OCI-LY1 (cell line): ENCODE data around the gene HIVEP2.

ENCODE experiments used
- H2AFZ ChIP-seq: fragments of 200-600 bp; sonication (generic), shearing (Covaris generic); 2 replicates; pipeline ENCODE4 v1.6.0; 2014; ENCODE audit warnings: antibody characterized with exemption, mild to moderate bottlenecking, low read length
- H3F3A ChIP-seq: fragments of 200-600 bp; sonication (generic), shearing (Covaris generic); 2 replicates; pipeline ENCODE4 v1.6.0; 2014; ENCODE audit warnings: mild to moderate bottlenecking, antibody characterized with exemption, low read length, moderate library complexity; ENCODE audit not compliant: insufficient read depth
- H3K27ac ChIP-seq: fragments of 200-600 bp; sonication (generic); 2 replicates; pipeline ENCODE4 v1.5.1; 2014; ENCODE audit warnings: low read length, mixed run types, mild to moderate bottlenecking, low read depth; ENCODE audit not compliant: poor library complexity, severe bottlenecking
- H3K27me3 ChIP-seq: fragments of 200-600 bp; sonication (generic); 2 replicates; pipeline ENCODE4 v1.6.0; 2014; ENCODE audit warnings: antibody characterized with exemption, mild to moderate bottlenecking, low read length, moderate library complexity; ENCODE audit not compliant: insufficient read depth
- H3K36me3 ChIP-seq: fragments of 200-600 bp; sonication (generic); 2 replicates; pipeline ENCODE4 v1.6.1; 2014; ENCODE audit warnings: mild to moderate bottlenecking, antibody characterized with exemption, low read length, moderate library complexity, mixed read lengths; ENCODE audit not compliant: insufficient read depth
- H3K4me1 ChIP-seq: fragments of 200-600 bp; sonication (generic); 2 replicates; pipeline ENCODE4 v1.5.1; 2014; ENCODE audit warnings: mild to moderate bottlenecking, low read length, moderate library complexity; ENCODE audit not compliant: insufficient read depth, severe bottlenecking
- H3K4me2 ChIP-seq: fragments of 200-600 bp; sonication (generic), shearing (Covaris generic); 2 replicates; pipeline ENCODE4 v1.6.1; 2014; ENCODE audit warnings: low read length
- H3K4me3 ChIP-seq: fragments of 200-600 bp; sonication (generic); 2 replicates; pipeline ENCODE4 v1.5.1; 2014; ENCODE audit warnings: low read length, low read depth, mild to moderate bottlenecking, mixed read lengths; ENCODE audit not compliant: poor library complexity, severe bottlenecking
- H3K79me2 ChIP-seq: fragments of 200-600 bp; shearing (Covaris generic); 2 replicates; pipeline ENCODE4 v1.6.1; 2016; ENCODE audit warnings: mixed run types, low read length, mixed read lengths; ENCODE audit not compliant: insufficient read depth
- H3K9ac ChIP-seq: fragments of 200-600 bp; sonication (generic), shearing (Covaris generic); 2 replicates; pipeline ENCODE4 v1.6.1; 2014; ENCODE audit warnings: mild to moderate bottlenecking, low read length, mixed read lengths
- H3K9me2 ChIP-seq: fragments of 200-600 bp; sonication (generic), shearing (Covaris generic); 2 replicates; pipeline ENCODE4 v1.6.1; 2014; ENCODE audit warnings: low read depth, mild to moderate bottlenecking, low read length, mixed read lengths
- H3K9me3 ChIP-seq: fragments of 200-600 bp; shearing (Covaris generic); 2 replicates; pipeline ENCODE4 v1.6.1; 2014; ENCODE audit warnings: low read length, mixed read lengths
- H4K20me1 ChIP-seq: fragments of 200-600 bp; sonication (generic), shearing (Covaris generic); 2 replicates; pipeline ENCODE4 v1.6.0; 2016; ENCODE audit warnings: mild to moderate bottlenecking, low read length; ENCODE audit not compliant: insufficient read depth
- CTCF ChIP-seq: fragments of 200-600 bp; sonication (generic), shearing (Covaris generic); IDR thresholded peaks from 2 replicates; pipeline ENCODE4 v1.5.1; 2017; ENCODE audit warnings: mild to moderate bottlenecking, antibody characterized with exemption, low read length, moderate library complexity, mixed read lengths
- EZH2 ChIP-seq: fragments of 200-600 bp; sonication (generic), shearing (Covaris generic); IDR thresholded peaks from 2 replicates; pipeline ENCODE4 v1.8.0; 2017; ENCODE audit warnings: borderline replicate concordance, mixed run types, mild to moderate bottlenecking, antibody characterized with exemption, low read length, moderate library complexity, mixed read lengths

Gene HIVEP2

GRCh38 chr6:142933701-142934100 is 11.3 kb downstream of the HIVEP2 start:
- no peak for TF ChIP-seq CTCF
- no peak for TF ChIP-seq EZH2
- Histone ChIP-seq H3K4me1 (peaks cover 79% of the 10 kb centered on the region), H3K9me2 (no peaks in the 10 kb centered on the region), H3K9me3 (no peaks in the 10 kb centered on the region), H4K20me1 (no peaks in the 10 kb centered on the region), H3K4me3 (peak overlapping the region; percentile 0), H3K4me2 (peak overlapping the region; percentile 73; the same call in 1 of the 2 replicates), H3K36me3 (no peaks in the 10 kb centered on the region), H3K79me2 (peaks cover 94% of the 10 kb centered on the region), H2AFZ (no peak overlapping the region), H3K9ac (no peak overlapping the region), H3K27me3 (no peaks in the 10 kb centered on the region), H3F3A (no peaks in the 10 kb centered on the region), H3K27ac (peak overlapping the region; percentile 73)

DNA sequence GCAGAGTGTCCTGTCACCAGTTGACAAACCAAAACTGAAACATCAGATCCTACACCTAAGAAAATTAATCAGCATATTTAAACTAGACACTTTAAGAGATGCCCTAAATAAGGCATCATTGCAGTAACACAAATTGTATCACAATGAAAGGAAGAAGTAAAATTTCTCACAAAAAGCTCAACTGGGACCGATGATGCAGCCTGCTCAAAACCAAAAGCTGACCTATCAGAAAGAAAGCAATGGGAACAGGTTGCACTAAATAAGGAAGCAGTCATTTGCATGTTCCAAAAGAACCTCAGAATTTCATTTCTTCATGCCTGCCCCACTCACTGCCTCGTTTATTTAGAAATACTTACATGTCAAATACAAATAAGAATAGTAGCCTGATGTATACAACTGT is 12.1 kb downstream of the HIVEP2 start:
- no peaks in the 10 kb centered on the region for H3K36me3 ChIP-seq
- peak overlapping the region; percentile 73 for H3K27ac ChIP-seq
- no peaks in the 10 kb centered on the region for H4K20me1 ChIP-seq
- peak overlapping the region; percentile 73 for H3K4me2 ChIP-seq
- peaks cover 93% of the 10 kb centered on the region for H3K79me2 ChIP-seq
- H3K9ac ChIP-seq = no peak overlapping the region; the same call in 1 of the 2 replicates
- peak overlapping the region; percentile 21 for H3K4me3 ChIP-seq
- no peaks in the 10 kb centered on the region for H3K9me3 ChIP-seq
- no peak overlapping the region for H2AFZ ChIP-seq
- H3K4me1 ChIP-seq = peaks cover 81% of the 10 kb centered on the region
- TF ChIP-seq EZH2 (no peak), CTCF (no peak)
- no peaks in the 10 kb centered on the region for H3F3A ChIP-seq
- no peaks in the 10 kb centered on the region for H3K27me3 ChIP-seq
- no peaks in the 10 kb centered on the region for H3K9me2 ChIP-seq

GRCh38 chr6:142929751-142930358 is 15.1 kb downstream of the HIVEP2 start:
- Histone ChIP-seq H3K4me3 (no peak overlapping the region), H3K9ac (no peak overlapping the region), H3K27me3 (no peaks in the 10 kb centered on the region), H2AFZ (no peak overlapping the region), H3K4me1 (peaks cover 76% of the 10 kb centered on the region), H3K9me3 (no peaks in the 10 kb centered on the region), H3K9me2 (no peaks in the 10 kb centered on the region), H3K27ac (peak overlapping the region; percentile 44), H4K20me1 (no peaks in the 10 kb centered on the region), H3K4me2 (peak overlapping the region; percentile 13; the same call in 1 of the 2 replicates), H3K79me2 (peaks cover 73% of the 10 kb centered on the region), H3F3A (no peaks in the 10 kb centered on the region), H3K36me3 (no peaks in the 10 kb centered on the region)
- TF ChIP-seq EZH2 (no peak), CTCF (no peak)
